Neuronal stem cell (in vitro differentiated cells): ENCODE data around the gene MRPL14.
A peak's percentile ranks its signal among the peaks of the same experiment; 100 is the strongest.

Source experiments
- DNase-seq: peaks from one replicate; pipeline ENCODE4 v3.0.0-alpha.2; 2013; ENCODE audit warnings: low spot score
- H2AFZ ChIP-seq: one replicate; pipeline ENCODE4 v1.6.1; 2013; ENCODE audit warnings: mild to moderate bottlenecking, low read length, inconsistent platforms
- H2AK5ac ChIP-seq: 2 replicates; pipeline ENCODE4 v1.6.1; 2013; ENCODE audit warnings: low read depth, mild to moderate bottlenecking, inconsistent platforms, low read length, moderate library complexity, mixed read lengths
- H2BK120ac ChIP-seq: 2 replicates; pipeline ENCODE4 v1.6.1; 2013; ENCODE audit warnings: low read depth, mild to moderate bottlenecking, inconsistent platforms, low read length, moderate library complexity, mixed read lengths
- H2BK12ac ChIP-seq: one replicate; pipeline ENCODE4 v1.6.1; 2013; ENCODE audit warnings: low read length, inconsistent platforms
- H2BK15ac ChIP-seq: 2 replicates; pipeline ENCODE4 v1.6.1; 2013; ENCODE audit warnings: mild to moderate bottlenecking, low read length, inconsistent platforms, mixed read lengths
- H2BK5ac ChIP-seq: one replicate; pipeline ENCODE4 v1.6.1; 2013; ENCODE audit warnings: inconsistent platforms, mild to moderate bottlenecking, low read length, moderate library complexity
- H3K14ac ChIP-seq: one replicate; pipeline ENCODE4 v1.6.1; 2013; ENCODE audit warnings: low read length, inconsistent platforms
- H3K18ac ChIP-seq: 2 replicates; pipeline ENCODE4 v1.6.1; 2013; ENCODE audit warnings: low read length, inconsistent platforms
- H3K23ac ChIP-seq: 2 replicates; pipeline ENCODE4 v1.6.1; 2013; ENCODE audit warnings: low read depth, mild to moderate bottlenecking, mixed read lengths, low read length, inconsistent platforms; ENCODE audit not compliant: poor library complexity
- H3K27ac ChIP-seq: replicated peaks from 3 replicates; pipeline ENCODE4 v1.5.1; 2013; ENCODE audit warnings: low read length, inconsistent platforms
- H3K27me3 ChIP-seq, 3 experiments: 2 replicates each; pipeline ENCODE4 v1.6.1; 2013; ENCODE audit warnings: low read length in 3 of 3, mild to moderate bottlenecking in 2 of 3, inconsistent platforms in 1 of 3, low read depth in 1 of 3, mixed read lengths in 1 of 3, moderate library complexity in 1 of 3; ENCODE audit not compliant: control insufficient read depth in 3 of 3, insufficient read depth in 3 of 3
- H3K36me3 ChIP-seq, 2 donors: replicated peaks in 1 of 2; 2 replicates each; pipeline ENCODE4 v1.6.1; 2013; ENCODE audit warnings: low read length in 2 of 2; ENCODE audit not compliant: control insufficient read depth in 2 of 2, insufficient read depth in 2 of 2
- H3K4ac ChIP-seq: 2 replicates; pipeline ENCODE4 v1.6.1; 2013; ENCODE audit warnings: inconsistent platforms, mild to moderate bottlenecking, low read length, moderate library complexity
- H3K4me1 ChIP-seq, 2 donors: 1 replicate in 1 of 2; 2 replicates in 1 of 2; pipeline ENCODE4 v1.6.1; 2013; ENCODE audit warnings: low read length in 2 of 2, low read depth in 1 of 2; ENCODE audit not compliant: control insufficient read depth in 2 of 2, insufficient read depth in 1 of 2
- H3K4me2 ChIP-seq: one replicate; pipeline ENCODE4 v1.6.1; 2013; ENCODE audit warnings: mild to moderate bottlenecking, low read length, inconsistent platforms; ENCODE audit not compliant: insufficient read depth, poor library complexity, severe bottlenecking
- H3K4me3 ChIP-seq, 2 donors: 2 replicates each; pipeline ENCODE4 v1.5.1; 2013; ENCODE audit warnings: low read length in 2 of 2, mild to moderate bottlenecking in 2 of 2, inconsistent platforms in 1 of 2, moderate library complexity in 1 of 2
- H3K79me1 ChIP-seq: one replicate; pipeline ENCODE4 v1.6.1; 2013; ENCODE audit warnings: low read depth, mild to moderate bottlenecking, inconsistent platforms, low read length, moderate library complexity
- H3K9ac ChIP-seq: one replicate; pipeline ENCODE4 v1.6.1; 2013; ENCODE audit warnings: mild to moderate bottlenecking, low read depth, low read length, inconsistent platforms; ENCODE audit not compliant: poor library complexity
- H3K9me3 ChIP-seq, 2 donors: replicated peaks in 1 of 2; 2 replicates each; pipeline versions ENCODE3 to v1.6.1; 2013; ENCODE audit warnings: low read length in 2 of 2, mild to moderate bottlenecking in 2 of 2, inconsistent platforms in 1 of 2, low read depth in 1 of 2, mixed read lengths in 1 of 2, moderate library complexity in 1 of 2; ENCODE audit not compliant: control insufficient read depth in 2 of 2, insufficient read depth in 1 of 2
- H4K8ac ChIP-seq: one replicate; pipeline ENCODE4 v1.6.1; 2013; ENCODE audit warnings: low read depth, mild to moderate bottlenecking, inconsistent platforms, low read length, moderate library complexity
- H4K91ac ChIP-seq: one replicate; pipeline ENCODE4 v1.6.1; 2013; ENCODE audit warnings: low read length, low read depth, mild to moderate bottlenecking, inconsistent platforms; ENCODE audit not compliant: poor library complexity
- WGBS, 2 donors: extraction: QIAGEN DNeasy Blood & Tissue Kit; methylation state at CpG; one replicate each; pipeline ENCODE4 v1.1.7; 2013; ENCODE audit warnings: missing lambda C conversion rate in 2 of 2, mixed read lengths in 1 of 2; ENCODE audit not compliant: insufficient read length in 2 of 2, insufficient replicate concordance in 1 of 2; ENCODE audit errors: extremely low coverage in 2 of 2; 5-methylcytosine and 5-hydroxymethylcytosine counted together

The MRPL14 gene

GRCh38 chr6:44074439-44074812 is 52.8 kb downstream of the MRPL14 start:
- H3K9ac ChIP-seq, result no peak overlapping the region
- peak overlapping the region; percentile 59 for H2BK12ac ChIP-seq
- H3K4me2 ChIP-seq, result no peak overlapping the region
- peaks cover 0 to 3% of the 10 kb centered on the region in 2 donors for H3K36me3 ChIP-seq
- H3K27ac ChIP-seq, result no peak overlapping the region
- peak overlapping the region; percentile 0 for H3K23ac ChIP-seq
- H3K27me3 ChIP-seq, result peaks cover 0 to 33% (median 5%) of the 10 kb centered on the region in 3 experiments
- H3K4ac ChIP-seq, result no peak overlapping the region
- H2BK120ac ChIP-seq, result no peak overlapping the region
- no peak overlapping the region for H4K91ac ChIP-seq
- H2BK15ac ChIP-seq, result peak overlapping the region; percentile 90
- H3K4me3 ChIP-seq, result peak overlapping the region in 1 of 2 donors; percentile 6
- peak overlapping the region; percentile 39 for H3K18ac ChIP-seq
- H2AK5ac ChIP-seq, result peak overlapping the region; percentile 99
- H3K4me1 ChIP-seq, result peaks cover 23 to 26% of the 10 kb centered on the region in 2 donors
- WGBS, 2 donors, result no CpG with 5 or more reads among the region's 13 CpGs
- H2AFZ ChIP-seq, result peak overlapping the region; percentile 20
- peak overlapping the region; percentile 47 for H2BK5ac ChIP-seq
- peaks cover 0 to 2% of the 10 kb centered on the region in 2 donors for H3K9me3 ChIP-seq
- peak; percentile 80 for DNase-seq
- H4K8ac ChIP-seq, result no peak overlapping the region
- H3K14ac ChIP-seq, result no peak overlapping the region
- peaks cover 2% of the 10 kb centered on the region for H3K79me1 ChIP-seq

- Histone ChIP-seq H3K79me1 (peaks cover 2% of the 10 kb centered on the region), H3K18ac (peak overlapping the region; percentile 88), H3K4me2 (peak overlapping the region; percentile 55), H3K36me3 (peaks cover 0 to 3% of the 10 kb centered on the region in 2 donors), H3K9me3 (peaks cover 0 to 2% of the 10 kb centered on the region in 2 donors), H2BK120ac (no peak overlapping the region), H3K14ac (no peak overlapping the region), H2BK5ac (peak overlapping the region; percentile 33), H3K9ac (peak overlapping the region; percentile 73), H3K4ac (no peak overlapping the region), H3K4me1 (peaks cover 23 to 27% of the 10 kb centered on the region in 2 donors), H3K27ac (peak overlapping the region; percentile 9), H2AFZ (peak overlapping the region; percentile 98), H3K23ac (peak overlapping the region; percentile 29), H4K91ac (no peak overlapping the region), H3K4me3 (peak overlapping the region; percentile 52 to 62), H4K8ac (no peak overlapping the region), H3K27me3 (peaks cover 0 to 33% (median 5%) of the 10 kb centered on the region in 3 experiments), H2BK15ac (peak overlapping the region; percentile 90), H2BK12ac (peak overlapping the region; percentile 99), H2AK5ac (peak overlapping the region; percentile 99)
- no CpG with 5 or more reads among the region's 25 CpGs for WGBS, 2 donors
- no peak for DNase-seq
These were observed 53.4 kb downstream of the MRPL14 start for GRCh38 chr6:44073612-44074438.

DNA sequence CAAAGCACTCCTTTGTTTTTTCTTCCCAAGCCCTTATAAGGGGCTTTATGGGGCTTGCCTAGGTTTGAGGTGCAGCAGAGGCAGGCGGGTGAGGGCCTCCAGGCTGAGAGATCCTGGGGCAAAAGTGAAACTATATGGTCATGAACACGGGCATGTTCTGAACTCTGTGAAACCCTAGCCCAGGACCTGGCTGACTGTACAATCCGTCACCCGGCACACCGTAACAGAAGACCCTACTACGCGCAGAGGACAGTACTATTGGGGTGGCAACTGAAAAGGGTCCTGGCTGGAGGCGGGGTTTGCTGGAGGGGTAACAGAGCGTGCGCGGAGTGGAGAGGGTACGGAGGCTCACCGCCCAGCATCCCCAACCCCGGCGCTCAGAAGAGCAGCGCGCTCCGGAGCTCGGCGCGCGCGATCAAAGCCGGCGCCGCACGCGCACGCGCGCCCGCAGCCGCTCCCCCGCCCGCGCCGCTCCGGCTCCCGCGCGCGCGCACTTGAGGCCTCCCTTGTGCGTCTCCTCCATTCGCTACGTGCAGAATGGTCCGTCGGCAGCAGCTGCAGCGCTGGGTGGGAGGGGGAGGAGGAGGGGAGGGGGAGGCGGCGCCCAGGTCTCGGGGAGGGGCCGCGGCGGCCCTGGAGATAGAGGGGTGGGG is 54.2 kb downstream of the MRPL14 start:
- H3K14ac ChIP-seq, result no peak overlapping the region
- H2AK5ac ChIP-seq, result peak overlapping the region; percentile 51
- DNase-seq, result peak; percentile 85
- H3K27ac ChIP-seq, result no peak overlapping the region
- no peak overlapping the region for H4K8ac ChIP-seq
- no peak overlapping the region for H4K91ac ChIP-seq
- H3K4me3 ChIP-seq, result peak overlapping the region; percentile 52 to 75
- no peak overlapping the region for H3K4ac ChIP-seq
- WGBS, 2 donors, result no CpG with 5 or more reads among the region's 55 CpGs
- H3K27me3 ChIP-seq, result peaks cover 0 to 32% (median 5%) of the 10 kb centered on the region in 3 experiments
- H2BK12ac ChIP-seq, result no peak overlapping the region
- H3K9me3 ChIP-seq, result no peaks in the 10 kb centered on the region
- peak overlapping the region; percentile 12 for H2BK15ac ChIP-seq
- peaks cover 26 to 31% of the 10 kb centered on the region in 2 donors for H3K4me1 ChIP-seq
- peaks cover 2% of the 10 kb centered on the region for H3K79me1 ChIP-seq
- H3K9ac ChIP-seq, result peak overlapping the region; percentile 65
- H3K18ac ChIP-seq, result peak overlapping the region; percentile 91
- H3K23ac ChIP-seq, result peak overlapping the region; percentile 90
- peak overlapping the region; percentile 33 for H2BK5ac ChIP-seq
- peak overlapping the region; percentile 98 for H2AFZ ChIP-seq
- H3K36me3 ChIP-seq, result no peaks in the 10 kb centered on the region
- H2BK120ac ChIP-seq, result no peak overlapping the region
- peak overlapping the region; percentile 69 for H3K4me2 ChIP-seq
